BJ (cell line): Measurements from ENCODE around the gene LURAP1L. TPM values are rescaled to one million over a fixed set of nuclear protein-coding genes. Genes with fewer than 3 reads are reported as not detected.

Experiments used
- CTCF ChIA-PET: fragments of 350-600 bp; formaldehyde crosslinking; extraction: SDS; loops from one replicate; lab custom pipeline; 2021; ENCODE audit warnings: antibody characterized with exemption, inconsistent platforms; lab: Yijun Ruan, JAX
- POLR2A ChIA-PET: fragments of 300-600 bp; sonication (Branson Sonifier 250); formaldehyde crosslinking; extraction: SDS; loops from one replicate; lab custom pipeline; 2021; ENCODE audit warnings: antibody characterized with exemption; lab: Charles Lee
- DNase-seq: peaks from one replicate; pipeline ENCODE4 v3.0.0-alpha.2; 2011; ENCODE audit warnings: low read depth
- H3K27me3 ChIP-seq: 2 replicates; pipeline ENCODE4 v1.6.0; 2011; ENCODE audit warnings: low read length; ENCODE audit not compliant: control insufficient read depth, insufficient read depth
- H3K36me3 ChIP-seq: 2 replicates; pipeline ENCODE4 v1.5.1; 2011; ENCODE audit warnings: low read length; ENCODE audit not compliant: control insufficient read depth, insufficient read depth
- H3K4me3 ChIP-seq: 2 replicates; pipeline ENCODE4 v1.5.1; 2011; ENCODE audit warnings: low read depth, mild to moderate bottlenecking, control low read depth, low read length
- polyA plus RNA-seq: library from polyadenylated mRNA; depleted of rRNA; stranded (reverse); fragments of >200 nt; gene quantifications from 2 replicates; pipeline ENCODE4 v1.2.3, GENCODE V29; 2011
- TF ChIP-seq, protein P1 (sequence below): IDR thresholded peaks from 2 replicates; pipeline ENCODE4 v1.5.1; 2011; ENCODE audit warnings: low read depth, mild to moderate bottlenecking, control low read depth, inconsistent platforms, low read length, moderate library complexity; ENCODE audit not compliant: insufficient read depth

Gene LURAP1L
- polyA plus RNA-seq, 1 experiment, result 10.9 TPM

- Histone ChIP-seq H3K27me3 (no peaks in the 10 kb centered on the region), H3K4me3 (no peak overlapping the region), H3K36me3 (no peaks in the 10 kb centered on the region)
- TF ChIP-seq, protein P1, sequence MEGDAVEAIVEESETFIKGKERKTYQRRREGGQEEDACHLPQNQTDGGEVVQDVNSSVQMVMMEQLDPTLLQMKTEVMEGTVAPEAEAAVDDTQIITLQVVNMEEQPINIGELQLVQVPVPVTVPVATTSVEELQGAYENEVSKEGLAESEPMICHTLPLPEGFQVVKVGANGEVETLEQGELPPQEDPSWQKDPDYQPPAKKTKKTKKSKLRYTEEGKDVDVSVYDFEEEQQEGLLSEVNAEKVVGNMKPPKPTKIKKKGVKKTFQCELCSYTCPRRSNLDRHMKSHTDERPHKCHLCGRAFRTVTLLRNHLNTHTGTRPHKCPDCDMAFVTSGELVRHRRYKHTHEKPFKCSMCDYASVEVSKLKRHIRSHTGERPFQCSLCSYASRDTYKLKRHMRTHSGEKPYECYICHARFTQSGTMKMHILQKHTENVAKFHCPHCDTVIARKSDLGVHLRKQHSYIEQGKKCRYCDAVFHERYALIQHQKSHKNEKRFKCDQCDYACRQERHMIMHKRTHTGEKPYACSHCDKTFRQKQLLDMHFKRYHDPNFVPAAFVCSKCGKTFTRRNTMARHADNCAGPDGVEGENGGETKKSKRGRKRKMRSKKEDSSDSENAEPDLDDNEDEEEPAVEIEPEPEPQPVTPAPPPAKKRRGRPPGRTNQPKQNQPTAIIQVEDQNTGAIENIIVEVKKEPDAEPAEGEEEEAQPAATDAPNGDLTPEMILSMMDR, result no peak
- peak; percentile 26 for DNase-seq
- ChIA-PET POLR2A (no interaction called here), CTCF (no interaction called here)
These were observed 63.7 kb downstream of the LURAP1L start for GRCh38 chr9:12838546-12838945.

DNA sequence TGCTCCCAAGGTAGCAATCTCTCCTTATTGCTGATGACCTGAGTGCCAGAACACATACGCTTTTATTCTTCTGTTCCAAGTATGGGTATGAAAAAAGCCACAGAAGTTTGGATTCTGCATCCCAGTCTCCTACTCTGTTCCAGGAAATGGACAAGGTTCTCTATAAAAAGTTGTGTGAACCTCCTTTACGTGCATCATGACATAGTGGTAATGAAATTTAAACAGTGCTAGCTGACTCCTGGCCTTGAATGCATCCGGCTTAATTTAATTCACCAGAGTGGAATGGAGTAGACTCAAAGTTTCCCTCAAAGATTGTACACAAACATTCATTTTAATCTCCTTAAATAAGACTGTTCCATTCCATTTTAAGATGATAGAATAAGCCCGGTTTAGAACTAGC, 68.9 kb downstream of the LURAP1L start:
- no peak for DNase-seq
- ChIA-PET CTCF (no interaction called here), POLR2A (no interaction called here)
- no peaks in the 10 kb centered on the region for H3K27me3 ChIP-seq
- no peaks in the 10 kb centered on the region for H3K36me3 ChIP-seq
- H3K4me3 ChIP-seq, result no peak overlapping the region
- TF ChIP-seq, protein P1, result no peak

GRCh38 chr9:12846035-12846434, 71.2 kb downstream of the LURAP1L start:
- POLR2A ChIA-PET, result no interaction called here

DNA sequence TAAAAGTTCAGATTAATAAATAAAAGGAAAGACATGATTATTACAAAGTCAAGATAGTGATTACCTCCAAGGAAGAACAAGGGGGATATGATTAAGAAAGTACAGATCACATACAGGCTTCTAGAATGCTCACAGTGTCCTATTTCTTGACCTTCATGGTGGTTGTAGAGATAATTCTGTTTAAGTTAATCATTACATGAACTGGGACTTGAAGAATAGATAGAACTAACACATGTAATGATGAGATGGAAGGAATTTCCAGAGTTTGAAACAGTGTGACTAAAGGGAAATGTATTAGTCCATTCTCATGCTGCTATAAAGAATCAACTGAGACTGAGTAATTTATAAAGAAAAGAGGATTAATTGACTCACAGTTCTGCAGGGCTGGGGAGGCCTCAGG, 72.7 kb downstream of the LURAP1L start:
- H3K36me3 ChIP-seq, result no peaks in the 10 kb centered on the region
- ChIA-PET CTCF (no interaction called here), POLR2A (no interaction called here)
- no peaks in the 10 kb centered on the region for H3K27me3 ChIP-seq
- no peak overlapping the region for H3K4me3 ChIP-seq
- DNase-seq, result no peak
- TF ChIP-seq, protein P1, result no peak

More at GRCh38 chr9:12846035-12846434, 71.2 kb downstream of the LURAP1L start:
- H3K36me3 ChIP-seq, result no peaks in the 10 kb centered on the region
- H3K27me3 ChIP-seq, result no peaks in the 10 kb centered on the region
- DNase-seq, result no peak
- H3K4me3 ChIP-seq, result no peak overlapping the region
- CTCF ChIA-PET, result no interaction called here
- TF ChIP-seq, protein P1, result no peak

DNA sequence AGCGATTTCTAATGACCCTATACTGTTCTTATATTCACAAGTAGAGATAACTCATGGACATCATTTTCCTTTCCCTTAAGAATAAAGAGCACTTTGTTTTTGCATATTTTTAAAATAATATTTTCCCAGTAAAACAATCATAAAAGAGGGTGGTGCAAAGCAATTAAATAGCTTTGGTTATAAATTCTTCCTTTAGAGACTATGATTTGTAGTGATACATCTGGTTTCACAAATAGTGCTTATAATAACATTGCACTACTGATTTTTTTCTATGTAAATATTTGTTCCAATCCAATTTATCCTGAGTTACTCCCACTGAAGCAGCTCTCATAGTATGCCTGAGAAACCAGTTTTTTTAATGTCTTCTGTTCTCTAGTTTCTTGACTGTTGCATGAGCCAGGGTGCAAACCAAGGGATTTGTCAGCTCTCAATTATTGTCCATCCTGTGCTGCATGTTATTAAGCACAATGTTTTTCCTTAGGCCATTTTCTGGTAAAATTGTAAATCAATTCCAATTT, 74.7 kb downstream of the LURAP1L start:
- Histone ChIP-seq H3K27me3 (no peaks in the 10 kb centered on the region), H3K36me3 (no peaks in the 10 kb centered on the region), H3K4me3 (no peak overlapping the region)
- DNase-seq, result no peak
- POLR2A ChIA-PET, result no interaction called here
- CTCF ChIA-PET, result interaction anchor here (0.7 to 0.8 kb wide), 2 partner anchors 35 to 64 kb away, joined by 3 to 4 read pairs; no protein-coding TSS in a partner anchor
- TF ChIP-seq, protein P1, result no peak
